ENCODE results near the gene CES4A.
"Not testable (repeated sequence)": the region's sequence is repeated elsewhere in the genome, so short reads cannot be mapped to it uniquely, and the experiment has no call there.

The CES4A gene

DNA sequence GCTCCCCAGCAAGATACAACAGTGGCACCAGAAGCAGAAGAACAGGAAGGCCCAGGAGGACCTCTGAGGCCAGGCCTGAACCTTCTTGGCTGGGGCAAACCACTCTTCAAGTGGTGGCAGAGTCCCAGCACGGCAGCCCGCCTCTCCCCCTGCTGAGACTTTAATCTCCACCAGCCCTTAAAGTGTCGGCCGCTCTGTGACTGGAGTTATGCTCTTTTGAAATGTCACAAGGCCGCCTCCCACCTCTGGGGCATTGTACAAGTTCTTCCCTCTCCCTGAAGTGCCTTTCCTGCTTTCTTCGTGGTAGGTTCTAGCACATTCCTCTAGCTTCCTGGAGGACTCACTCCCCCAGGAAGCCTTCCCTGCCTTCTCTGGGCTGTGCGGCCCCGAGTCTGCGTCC lies 15.4 kb upstream of the CES4A start:
- DNase-seq (ENCODE audit: low spot score), result no peak

DNA sequence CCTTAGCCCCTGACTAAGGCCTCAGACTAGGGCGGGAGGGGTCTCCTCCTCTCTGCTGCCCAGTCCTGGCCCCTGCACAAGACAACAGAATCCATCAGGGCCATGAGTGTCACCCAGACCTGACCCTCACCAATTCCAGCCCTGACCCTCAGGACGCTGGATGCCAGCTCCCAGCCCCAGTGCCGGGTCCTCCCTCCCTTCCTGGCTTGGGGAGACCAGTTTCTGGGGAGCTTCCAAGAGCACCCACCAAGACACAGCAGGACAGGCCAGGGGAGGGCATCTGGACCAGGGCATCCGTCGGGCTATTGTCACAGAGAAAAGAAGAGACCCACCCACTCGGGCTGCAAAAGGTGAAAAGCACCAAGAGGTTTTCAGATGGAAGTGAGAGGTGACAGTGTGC lies 14.7 kb upstream of the CES4A start:
- TF ChIP-seq, protein P1, sequence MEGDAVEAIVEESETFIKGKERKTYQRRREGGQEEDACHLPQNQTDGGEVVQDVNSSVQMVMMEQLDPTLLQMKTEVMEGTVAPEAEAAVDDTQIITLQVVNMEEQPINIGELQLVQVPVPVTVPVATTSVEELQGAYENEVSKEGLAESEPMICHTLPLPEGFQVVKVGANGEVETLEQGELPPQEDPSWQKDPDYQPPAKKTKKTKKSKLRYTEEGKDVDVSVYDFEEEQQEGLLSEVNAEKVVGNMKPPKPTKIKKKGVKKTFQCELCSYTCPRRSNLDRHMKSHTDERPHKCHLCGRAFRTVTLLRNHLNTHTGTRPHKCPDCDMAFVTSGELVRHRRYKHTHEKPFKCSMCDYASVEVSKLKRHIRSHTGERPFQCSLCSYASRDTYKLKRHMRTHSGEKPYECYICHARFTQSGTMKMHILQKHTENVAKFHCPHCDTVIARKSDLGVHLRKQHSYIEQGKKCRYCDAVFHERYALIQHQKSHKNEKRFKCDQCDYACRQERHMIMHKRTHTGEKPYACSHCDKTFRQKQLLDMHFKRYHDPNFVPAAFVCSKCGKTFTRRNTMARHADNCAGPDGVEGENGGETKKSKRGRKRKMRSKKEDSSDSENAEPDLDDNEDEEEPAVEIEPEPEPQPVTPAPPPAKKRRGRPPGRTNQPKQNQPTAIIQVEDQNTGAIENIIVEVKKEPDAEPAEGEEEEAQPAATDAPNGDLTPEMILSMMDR (IDR thresholded peaks at IDR 0.05; ENCODE audit: extremely low read depth, missing control alignments), result no peak
- no peak for DNase-seq (ENCODE audit: low spot score)

More for the DNA sequence above, 15.4 kb upstream of the CES4A start:
- TF ChIP-seq, protein P1 (IDR thresholded peaks at IDR 0.05; ENCODE audit: extremely low read depth, missing control alignments), result no peak

DNA sequence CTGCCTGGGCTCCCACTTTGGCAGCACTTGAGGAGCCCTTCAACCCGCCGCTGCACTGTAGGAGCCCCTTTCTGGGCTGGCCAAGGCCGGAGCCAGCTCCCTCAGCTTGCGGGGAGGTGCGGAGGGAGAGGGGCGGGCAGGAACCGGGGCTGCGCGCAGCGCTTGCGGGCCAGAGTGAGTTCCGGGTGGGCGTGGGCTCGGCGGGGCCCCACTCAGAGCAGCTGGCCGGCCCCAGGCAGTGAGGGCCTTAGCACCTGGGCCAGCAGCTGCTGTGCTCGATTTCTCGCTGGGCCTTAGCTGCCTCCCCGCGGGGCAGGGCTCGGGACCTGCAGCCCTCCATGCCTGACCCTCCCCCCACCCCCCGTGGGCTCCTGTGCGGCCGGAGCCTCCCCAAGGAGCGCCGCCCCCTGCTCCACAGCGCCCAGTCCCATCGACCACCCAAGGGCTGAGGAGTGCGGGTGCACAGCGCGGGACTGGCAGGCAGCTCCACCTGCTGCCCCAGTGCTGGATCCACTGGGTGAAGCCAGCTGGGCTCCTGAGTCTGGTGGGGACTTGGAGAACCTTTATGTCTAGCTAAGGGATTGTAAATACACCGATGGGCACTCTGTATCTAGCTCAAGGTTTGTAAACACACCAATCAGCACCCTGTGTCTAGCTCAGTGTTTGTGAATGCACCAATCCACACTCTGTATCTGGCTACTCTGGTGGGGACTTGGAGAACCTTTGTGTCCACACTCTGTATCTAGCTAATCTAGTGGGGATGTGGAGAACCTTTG lies 14.0 kb upstream of the CES4A start:
- DNase-seq (ENCODE audit: low spot score), result not testable (repeated sequence)

DNA sequence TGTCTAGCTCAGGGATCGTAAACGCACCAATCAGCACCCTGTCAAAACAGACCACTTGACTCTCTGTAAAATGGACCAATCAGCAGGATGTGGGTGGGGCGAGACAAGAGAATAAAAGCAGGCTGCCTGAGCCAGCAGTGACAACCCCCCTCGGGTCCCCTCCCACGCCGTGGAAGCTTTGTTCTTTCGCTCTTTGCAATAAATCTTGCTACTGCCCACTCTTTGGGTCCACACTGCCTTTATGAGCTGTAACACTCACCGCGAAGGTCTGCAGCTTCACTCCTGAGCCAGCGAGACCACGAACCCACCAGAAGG lies 13.5 kb upstream of the CES4A start:
- DNase-seq (ENCODE audit: low spot score), result not testable (repeated sequence)

DNA sequence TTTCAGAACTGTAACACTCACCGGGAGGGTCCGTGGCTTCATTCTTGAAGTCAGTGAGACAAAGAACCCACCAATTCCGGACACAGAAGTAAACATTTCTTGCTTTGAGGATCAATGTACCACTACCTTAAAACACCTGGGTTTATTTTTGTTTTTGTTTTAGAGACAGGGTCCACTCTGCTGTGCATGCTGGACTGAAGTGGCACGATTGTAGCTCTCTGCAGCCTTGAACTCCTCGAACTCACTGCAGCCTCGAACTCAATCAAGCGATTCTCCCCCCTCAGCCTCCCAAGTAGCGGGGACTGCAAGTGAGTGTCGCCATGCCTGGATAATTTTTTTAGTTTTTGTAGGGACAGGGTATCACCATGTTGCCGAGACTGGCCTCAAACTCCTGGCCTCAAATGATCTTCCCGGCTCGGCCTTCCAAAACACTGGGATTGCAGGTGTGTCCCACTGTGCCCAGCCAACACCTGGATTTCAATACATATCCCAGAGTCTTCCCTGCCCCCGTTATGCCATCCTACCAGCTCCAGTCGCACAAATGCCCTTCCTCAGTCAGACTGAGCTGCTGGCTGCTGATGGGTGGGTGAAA lies 13.0 kb upstream of the CES4A start:
- TF ChIP-seq, protein P1 (IDR thresholded peaks at IDR 0.05; ENCODE audit: extremely low read depth, missing control alignments), result no peak
- DNase-seq (ENCODE audit: low spot score), result no peak

DNA sequence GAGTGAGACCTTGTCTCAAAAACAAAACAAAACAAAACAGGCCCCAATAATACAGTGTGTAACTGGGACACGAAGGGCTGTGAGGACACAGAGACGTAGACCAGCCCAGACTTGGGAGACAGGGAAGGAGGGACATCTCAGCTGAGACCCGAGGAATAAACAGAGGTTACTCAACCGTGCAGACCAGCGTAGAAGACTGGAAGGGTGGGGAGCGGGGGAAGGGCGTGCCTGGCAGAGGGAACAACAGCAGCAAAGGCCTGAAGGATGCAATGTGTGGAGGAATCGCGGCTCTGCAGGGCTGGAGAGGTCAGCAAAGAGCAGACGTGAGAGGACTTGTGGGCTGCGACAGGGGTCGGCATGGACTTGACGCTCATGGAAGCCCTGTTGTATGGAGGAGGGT lies 11.6 kb upstream of the CES4A start:
- TF ChIP-seq, protein P1 (IDR thresholded peaks at IDR 0.05; ENCODE audit: extremely low read depth, missing control alignments), result no peak
- no peak for DNase-seq (ENCODE audit: low spot score)

DNA sequence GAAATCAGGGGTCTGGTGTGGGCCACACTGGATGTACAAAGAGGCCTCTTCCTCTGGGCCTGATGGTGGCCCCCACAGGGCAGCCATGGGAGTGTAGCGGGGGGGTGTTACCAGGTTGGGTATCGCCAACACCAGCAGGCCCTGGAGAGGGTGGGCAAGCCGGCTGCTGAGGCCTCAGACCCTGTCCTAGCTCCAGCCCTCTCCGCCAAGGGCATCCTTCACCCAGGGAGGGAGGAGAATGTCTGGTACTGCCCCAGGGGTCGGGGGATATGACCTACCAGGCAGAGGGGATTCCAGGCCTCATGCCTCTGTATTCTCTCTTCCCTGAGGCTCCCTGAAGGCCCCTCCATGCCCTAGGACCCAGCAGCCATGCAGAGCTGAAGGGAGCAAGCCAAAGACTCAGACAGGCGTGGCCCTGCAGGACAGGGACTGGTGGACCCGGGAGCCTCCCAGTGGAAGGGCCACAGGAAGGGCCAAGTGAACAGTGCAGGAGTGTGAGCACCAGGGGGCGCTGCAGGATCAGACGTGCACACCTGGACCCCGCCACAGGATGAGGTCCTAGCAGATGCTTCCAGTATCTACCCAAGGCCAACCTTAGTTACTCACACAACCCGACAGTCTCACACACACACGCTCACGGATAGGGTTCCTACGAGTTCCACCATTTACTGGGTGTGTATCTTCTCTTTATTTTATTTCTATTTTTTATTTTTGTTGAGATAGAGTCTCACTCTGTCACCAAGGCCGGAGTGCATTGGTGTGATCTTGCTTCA lies 10.9 kb upstream of the CES4A start:
- peak; percentile 92 for DNase-seq (ENCODE audit: low spot score)

More for the DNA sequence above, 10.9 kb upstream of the CES4A start:
- TF ChIP-seq, protein P1 (IDR thresholded peaks at IDR 0.05; ENCODE audit: extremely low read depth, missing control alignments), result peak; percentile 94

Measured in GM20000 (cell line).